IPS-NIHi11 (cell line): ENCODE measurements around the gene MRPS31.
"Not testable (repeated sequence)": the region's sequence is repeated elsewhere in the genome, so short reads cannot be mapped to it uniquely, and the experiment has no call there.

ENCODE experiments used
- DNase-seq: peaks from one replicate; pipeline ENCODE4 v3.0.0; 2012; ENCODE audit warnings: mixed read lengths, low spot score

Gene MRPS31

DNA sequence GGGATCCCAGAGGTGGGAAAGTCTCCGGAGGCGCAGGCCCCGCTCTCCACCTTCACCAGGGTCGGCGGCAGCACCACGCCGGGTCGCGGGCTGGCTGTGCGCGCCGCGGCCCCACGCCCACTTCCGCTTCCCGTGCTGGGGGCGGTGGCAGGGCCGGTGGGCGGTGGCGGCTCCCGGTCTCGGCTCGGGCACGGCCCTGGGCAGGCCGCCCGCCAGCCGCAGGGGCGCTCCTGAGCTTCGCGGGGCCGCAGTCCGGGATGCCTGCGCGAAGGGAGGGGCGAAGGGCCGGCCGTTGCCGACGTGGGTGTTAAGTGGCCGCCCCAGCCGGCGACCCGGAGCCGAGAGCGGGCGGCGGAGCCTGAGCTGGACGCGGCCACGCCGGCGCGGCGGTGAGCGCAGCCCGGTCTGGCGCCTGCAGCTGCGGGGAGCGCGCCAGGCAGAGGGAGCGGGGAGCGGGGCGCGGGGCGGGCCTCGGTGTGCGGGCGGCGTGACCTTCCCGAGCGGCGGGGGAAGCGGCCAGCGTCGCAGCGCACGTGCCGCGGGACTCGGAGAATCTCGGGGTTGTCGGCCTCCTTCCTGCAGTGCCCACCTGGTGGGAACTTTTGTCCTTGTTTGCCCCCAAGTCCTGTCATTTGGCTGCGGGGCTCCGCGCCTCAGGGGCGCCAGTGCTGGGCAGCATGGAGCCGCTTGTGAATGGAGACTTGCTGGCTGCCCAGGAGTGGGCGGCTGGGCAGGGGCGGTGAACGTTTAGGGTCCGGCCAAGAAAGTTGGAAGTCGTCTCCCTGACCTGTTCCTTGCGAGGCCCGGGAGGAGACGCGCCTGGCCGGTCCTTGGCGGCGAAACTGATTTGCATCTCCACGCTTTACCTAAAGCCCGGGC is 18.5 kb upstream of the MRPS31 start, which contains the start of gene SLC25A15:
Gene SLC25A15, plus strand, starts transcription at position 337 of the 879 bp plus-strand sequence. CDS start 3,616 bp downstream, outside the sequence.
- peak; percentile 94 for DNase-seq

DNA sequence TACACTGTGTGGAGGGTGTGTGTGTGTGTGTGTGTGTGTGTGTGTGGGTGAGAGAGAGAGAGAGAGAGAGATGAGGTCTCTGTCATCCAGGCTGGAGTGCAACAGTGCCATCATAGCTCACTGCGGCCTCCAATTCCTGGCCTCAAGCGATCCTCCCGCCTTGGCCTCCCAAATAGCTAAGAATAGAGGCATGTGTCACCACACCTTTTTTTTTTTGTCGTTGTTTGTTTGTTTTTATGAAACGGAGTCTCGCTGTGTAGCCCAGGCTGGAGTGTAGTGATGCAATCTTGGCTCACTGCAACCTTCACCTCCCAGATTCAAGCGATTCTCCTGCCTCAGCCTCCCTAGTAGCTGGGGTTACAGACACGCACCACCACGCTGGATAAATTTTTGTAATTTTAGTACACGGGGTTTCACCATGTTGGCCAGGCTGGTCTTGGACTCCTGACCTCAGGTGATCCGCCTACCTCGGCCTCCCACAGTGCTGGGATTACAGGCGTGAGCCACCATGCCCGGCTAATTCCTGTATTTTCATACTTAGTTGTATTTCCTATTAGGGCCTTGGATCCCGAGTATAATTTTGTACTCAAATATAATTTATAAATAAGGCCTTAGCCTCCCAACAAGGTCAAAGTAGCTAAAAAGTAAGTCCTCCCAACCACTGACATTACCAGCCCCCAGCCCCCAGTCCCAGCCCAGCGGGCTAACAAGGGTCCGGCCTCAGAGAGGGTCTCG is 17.7 kb upstream of the MRPS31 start:
- DNase-seq: not testable (repeated sequence)

DNA sequence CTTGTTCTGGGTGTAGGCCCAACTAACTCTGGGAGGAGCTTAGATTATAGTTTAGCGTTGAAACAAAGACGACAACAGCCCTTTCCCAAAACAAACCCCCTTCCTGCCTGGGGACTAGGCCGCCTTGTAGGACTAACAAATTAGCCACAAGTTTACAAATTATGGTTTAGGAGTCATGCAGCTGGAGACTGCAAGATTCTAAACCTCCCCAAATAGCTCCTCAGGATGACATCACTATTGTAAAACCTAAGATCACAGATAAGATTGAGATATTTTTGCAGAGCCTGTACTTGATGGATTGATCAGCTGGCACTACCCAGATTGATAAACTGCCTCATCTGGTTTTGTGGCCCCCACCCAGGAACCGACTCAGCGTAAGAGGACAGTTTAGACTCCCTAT is 16.1 kb upstream of the MRPS31 start:
- no peak for DNase-seq

DNA sequence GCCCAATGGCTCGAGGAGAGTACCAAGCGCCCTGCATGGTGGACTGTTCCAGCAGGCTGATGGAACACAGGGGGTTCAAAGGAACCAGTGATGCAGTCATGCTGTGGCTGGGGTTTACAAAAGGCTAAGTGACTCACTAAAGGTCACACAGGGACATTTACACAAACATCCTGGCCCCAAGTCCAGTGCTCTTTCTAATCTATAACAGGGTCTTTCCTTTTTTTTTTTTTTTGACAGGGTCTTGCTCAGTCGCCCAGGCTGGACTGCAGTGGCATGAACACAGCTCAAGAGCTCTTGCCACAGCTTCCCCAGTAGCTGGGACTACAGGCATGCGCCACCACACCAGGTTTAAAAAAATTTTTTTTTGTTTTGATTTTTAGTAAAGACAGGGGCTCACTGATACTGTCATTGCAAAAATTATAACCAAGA is 15.6 kb upstream of the MRPS31 start:
- DNase-seq: no peak

DNA sequence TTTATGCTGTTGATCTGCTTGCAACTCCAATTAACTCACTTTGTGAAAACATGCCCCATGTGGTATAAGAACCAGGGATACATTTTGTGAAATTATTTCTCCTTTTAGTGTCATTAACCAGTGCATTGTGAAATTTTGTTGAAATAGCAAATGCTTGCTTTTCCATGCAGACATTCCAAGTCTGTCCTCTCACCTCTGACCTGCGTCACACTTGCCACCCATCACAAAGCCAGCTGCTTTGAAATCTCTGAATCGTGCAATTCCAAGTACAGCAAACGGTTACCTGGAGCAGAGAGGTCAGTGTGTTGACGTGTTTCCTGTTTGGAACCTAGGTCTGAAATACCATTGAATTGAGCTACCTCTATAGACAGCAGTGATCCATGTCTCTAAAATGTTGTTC is 13.6 kb upstream of the MRPS31 start:
- no peak for DNase-seq

DNA sequence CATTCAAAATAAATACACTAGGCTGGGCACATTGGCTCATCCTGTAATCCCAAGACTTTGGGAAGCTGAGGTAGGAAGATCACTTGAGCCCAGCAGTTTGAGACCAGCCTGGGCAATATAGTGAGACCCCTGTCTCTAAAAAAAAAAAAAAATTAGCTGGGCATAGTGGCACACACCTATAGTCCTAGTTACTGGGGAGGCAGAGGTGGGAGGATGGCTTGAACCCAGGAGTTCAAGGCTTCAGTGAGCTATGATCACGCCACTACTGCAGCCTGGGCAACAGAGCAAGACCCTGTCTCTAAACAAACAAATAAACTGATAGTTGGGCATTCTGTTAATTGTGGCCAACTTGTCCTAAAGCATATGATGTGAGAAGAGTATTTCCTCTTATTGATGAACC is 12.0 kb upstream of the MRPS31 start:
- not testable (repeated sequence) for DNase-seq

DNA sequence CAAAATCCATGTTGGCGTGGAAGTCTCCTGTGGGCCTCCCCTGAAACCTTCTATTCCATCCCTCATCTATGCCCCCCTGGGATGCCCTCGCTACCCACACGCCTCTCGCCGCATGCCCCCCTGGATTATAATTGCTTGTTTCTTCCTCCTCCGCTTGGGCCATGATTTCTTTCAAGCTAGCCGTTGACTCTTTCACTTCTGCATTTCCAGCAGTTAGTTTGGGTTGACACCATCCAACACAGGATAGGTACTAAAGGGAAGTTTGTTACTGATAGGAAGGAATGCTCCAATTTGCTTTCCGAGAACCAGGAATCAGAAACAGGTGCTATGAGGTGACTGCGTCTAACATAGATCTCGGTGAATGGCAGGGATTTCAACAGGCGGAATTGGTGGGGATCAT is 10.7 kb upstream of the MRPS31 start:
- DNase-seq: no peak

DNA sequence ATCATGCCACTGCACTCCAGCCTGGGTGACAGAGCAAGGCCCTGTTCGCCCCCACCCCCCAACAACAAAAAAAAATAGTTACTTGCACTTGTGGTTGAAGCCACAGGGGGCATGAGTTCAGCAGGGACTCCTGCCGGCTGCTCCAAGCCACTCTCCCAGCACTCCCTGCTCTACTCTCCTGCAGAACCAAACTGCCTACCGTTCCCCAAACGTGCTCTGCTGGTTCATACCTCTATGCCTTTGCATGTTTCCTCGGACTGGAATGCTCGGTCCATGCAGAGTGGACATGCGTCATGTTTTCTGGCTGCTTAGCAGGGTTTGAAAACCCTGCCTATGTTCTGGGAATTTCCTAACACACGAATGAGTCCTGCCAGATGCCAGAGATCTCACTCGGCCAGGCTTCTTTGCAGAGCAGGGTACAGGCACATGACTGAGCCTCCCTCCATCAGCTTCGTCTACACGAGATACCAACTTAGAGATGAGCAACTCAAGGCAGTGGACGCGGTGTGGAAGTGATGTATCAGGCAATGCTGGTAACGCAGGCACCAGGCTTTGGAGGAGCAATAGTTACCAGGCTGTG is 9.9 kb upstream of the MRPS31 start:
- peak; percentile 37 for DNase-seq

DNA sequence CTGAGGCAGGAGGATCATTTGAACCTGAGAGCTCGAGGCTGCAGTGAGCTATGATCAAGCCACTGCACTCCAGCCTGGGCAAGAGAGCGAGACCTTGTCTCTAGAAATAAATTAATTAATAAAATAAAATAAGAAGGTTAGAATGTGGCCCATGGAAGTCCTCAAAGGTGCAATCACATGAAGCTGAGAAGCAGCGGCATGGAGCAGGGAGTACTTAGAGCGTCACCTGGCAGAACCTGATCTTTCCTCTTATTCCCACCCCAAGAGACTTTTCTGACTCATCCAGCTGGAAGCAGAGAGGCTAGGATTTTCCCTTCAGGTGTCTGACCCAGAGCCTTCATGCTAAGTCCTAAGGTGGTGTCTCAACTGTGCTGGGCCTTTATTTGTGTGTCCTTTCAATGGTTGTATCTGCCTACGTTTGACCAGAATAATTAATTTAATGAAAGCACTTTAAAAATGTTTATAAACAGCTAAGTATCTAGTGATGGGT is 8.9 kb upstream of the MRPS31 start:
- DNase-seq: no peak

DNA sequence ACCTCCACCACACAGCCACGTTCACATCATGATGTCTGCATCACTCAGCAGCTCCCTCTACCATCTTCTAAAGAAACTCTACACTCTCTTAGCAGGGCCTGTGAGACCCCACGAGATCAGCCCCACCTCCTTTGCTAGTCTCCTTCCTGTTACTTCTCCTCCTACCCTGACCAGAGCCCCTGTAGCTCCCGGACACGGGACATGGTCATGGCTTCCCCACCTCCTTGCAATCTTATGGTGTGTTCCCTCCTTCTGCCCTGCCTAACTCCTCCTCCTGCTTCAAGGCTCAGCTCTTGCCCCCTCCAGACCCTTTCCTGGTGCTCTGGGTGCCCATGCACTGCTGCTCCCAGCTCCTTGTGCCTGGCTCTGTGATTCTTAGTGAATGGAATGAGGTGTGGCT is 8.1 kb upstream of the MRPS31 start:
- no peak for DNase-seq

DNA sequence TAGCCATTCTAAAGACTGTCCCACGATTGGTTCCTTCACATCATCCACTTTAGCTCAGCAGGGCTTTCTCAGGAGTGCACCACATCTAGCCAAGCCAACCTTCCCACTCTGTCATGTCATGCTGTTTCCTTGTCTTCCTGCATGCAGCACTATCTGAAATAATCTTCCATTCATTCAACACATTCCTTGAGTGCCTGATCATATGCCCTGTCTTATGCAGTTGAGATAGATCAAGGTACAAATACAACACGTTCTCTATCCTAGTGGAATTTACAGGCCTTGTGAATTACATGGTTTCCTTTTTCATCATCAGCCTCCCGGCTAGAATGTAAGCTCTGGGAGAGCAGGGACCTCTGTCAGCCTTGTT is 6.8 kb upstream of the MRPS31 start:
- no peak for DNase-seq

DNA sequence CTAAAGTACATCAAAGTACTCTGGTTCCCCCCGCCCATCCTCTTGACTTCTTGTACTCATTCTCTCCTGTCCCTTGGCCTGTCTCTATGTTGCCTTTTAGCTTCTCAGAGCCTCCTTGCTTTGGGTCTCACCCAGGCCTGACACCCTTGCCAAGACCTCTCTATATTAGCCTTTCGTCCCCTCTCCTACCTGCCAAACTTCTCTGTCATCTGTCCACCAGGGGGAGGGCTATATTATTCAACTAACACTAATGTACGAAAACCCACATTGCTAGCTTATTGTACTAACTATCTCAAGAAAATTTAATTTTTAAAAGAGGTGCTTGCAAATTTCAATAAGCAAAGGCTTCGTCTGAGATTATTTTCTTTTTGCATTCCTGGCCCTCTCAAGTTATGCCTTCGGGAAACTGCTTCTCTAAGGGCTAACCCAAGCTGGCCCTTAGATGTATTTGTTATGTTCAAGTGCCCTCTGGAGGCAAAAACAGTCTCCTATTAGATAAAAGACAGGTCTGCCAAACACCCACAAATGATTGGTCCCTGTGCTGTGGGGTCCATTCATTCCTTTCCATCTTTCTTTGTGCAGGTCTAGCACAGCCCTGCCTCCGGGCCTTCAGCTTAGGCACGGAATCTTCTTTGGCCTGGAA is 6.3 kb upstream of the MRPS31 start:
- peak; percentile 46 for DNase-seq

DNA sequence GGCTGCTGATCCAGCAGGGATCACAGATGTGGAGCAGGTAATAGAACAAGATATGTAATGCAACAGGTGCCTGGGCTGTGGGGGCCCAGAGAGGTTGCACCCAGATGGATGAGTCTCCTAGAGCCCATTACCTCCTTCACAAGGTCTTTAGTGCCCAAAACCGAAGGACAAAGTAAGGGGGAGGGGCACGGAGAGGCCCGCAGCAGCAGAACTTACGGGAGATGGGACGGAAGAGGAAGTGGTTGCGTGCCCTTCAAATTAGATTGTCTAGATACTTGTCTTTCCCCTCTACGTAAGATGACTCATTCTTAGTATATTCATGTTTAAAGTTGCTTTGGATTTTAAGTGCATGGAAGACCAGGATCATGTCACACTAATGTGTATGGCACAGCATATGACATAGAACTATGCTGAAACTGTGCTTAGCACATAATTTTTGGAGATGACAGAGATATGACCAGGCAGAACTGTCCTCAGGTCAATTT is 5.7 kb upstream of the MRPS31 start:
- no peak for DNase-seq

DNA sequence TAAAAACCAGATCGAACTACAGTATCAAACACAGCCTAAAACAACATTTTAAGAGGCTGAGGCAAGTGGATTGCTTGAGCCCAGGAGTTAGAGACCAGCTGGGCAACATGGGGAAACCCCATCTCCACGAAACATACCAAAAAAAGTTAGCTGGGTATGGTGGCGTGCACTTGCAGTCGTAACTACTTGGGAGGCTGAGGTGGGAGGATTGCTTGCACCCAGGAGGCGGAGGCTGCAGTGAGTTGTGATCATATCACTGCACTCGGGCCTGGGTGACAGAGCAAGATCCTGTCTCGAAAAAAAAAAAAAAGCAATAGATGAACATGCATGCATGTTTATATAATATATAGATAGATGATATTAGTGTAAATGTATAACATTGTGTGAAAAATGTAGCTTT is 5.2 kb upstream of the MRPS31 start:
- no peak for DNase-seq

DNA sequence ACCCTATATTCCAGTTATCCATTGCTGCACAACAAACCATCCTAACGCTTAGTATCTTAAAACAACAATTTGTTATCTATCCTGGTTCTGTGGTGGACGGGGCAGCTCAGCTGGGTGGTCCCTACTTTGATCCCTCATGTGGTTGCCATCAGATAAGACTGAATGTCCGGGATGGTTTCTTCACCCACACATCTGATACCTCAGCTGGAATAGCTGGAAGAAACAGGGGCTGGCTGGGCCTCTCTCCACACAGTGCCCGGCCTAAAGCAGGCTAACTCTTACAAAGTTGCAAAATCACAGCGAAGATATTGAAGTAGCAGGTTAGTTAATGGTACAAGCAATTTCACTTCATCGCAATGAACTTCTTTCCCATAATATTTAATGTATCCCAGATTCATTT is 3.7 kb upstream of the MRPS31 start:
- no peak for DNase-seq

DNA sequence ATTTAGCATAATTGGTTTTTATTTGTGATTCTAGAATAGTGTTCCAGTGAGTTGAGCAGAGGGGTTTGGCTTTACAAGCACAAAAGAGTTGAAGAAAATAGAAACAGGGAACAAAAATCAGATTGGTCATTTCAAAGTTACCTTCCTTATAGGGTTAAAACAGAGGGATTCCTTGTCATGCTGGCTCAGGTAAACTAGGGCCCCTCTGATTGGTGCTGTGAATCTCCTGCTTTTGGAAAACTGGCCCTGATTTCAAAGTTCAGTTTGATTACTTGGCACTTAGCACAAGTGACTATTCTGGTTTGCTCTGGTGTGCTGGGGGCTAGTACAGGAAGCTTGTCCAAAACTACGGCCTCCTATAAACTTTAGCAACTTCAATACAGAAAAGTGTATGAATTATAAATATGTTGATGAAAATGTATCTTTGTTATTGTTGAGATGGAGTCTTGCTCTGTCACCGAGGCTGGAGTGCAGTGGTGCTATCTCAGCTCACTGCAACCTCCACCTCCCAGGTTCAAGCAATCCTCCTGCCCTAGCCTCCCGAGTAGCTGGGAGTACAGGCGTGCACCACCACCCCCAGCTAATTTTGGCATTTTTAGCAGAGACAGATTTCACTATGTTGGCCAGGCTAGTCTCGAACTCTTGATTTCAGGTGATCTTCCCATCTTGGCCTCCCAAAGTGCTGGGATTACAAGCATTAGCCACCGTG is 1.9 kb upstream of the MRPS31 start:
- DNase-seq: no peak

DNA sequence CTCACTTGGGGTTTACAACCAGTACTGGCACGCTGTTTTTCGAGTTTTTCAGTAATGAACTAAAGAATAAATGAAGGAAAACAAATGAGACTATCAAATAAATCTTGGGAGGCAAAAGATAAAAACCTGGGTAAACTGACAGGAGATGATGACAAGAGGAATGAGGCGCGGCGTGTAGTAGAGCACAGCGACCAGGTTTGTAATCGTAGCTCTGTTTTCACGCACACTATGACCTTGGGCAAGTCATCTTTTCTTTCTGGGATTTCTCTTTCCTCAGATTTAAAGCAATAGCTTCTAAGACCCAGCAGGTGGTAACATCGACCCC is 419 bp downstream of the MRPS31 start:
- no peak for DNase-seq

DNA sequence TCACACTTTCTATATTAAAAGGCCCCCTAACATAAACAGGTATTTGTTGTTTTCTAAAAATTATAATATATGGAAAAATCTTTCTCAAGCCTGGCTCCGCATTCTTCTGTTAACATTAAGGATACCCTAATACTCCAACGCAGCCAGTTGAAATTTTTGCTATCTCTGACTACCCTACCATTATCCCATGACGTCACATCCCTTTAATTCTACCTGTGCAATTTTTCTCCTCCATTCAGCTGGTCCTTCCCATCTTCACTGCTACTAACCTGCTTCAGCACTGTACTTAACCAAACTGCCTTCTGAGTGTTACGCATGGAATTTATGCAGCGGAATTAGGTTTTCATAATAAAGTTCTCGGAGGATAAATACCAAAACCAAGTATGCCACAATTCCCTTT is 1.0 kb downstream of the MRPS31 start:
- DNase-seq: no peak

DNA sequence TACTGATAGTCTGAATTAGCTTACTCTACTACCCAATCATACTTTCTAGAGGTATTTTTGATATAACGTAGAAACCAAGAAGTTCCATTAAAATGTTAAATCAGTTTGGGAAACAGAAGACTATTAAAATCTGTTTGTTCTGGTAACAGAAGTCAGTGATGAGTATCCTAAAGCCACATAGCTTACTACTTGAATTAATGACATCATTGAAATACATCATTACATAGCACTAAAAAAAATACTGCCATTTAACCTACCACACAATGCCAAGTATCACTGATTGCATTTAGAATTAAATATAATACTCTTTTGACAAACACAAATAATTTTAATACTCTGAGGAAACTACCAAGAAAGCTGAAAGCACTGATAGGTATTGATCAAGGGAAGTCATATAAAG is 5.4 kb downstream of the MRPS31 start:
- DNase-seq: no peak

DNA sequence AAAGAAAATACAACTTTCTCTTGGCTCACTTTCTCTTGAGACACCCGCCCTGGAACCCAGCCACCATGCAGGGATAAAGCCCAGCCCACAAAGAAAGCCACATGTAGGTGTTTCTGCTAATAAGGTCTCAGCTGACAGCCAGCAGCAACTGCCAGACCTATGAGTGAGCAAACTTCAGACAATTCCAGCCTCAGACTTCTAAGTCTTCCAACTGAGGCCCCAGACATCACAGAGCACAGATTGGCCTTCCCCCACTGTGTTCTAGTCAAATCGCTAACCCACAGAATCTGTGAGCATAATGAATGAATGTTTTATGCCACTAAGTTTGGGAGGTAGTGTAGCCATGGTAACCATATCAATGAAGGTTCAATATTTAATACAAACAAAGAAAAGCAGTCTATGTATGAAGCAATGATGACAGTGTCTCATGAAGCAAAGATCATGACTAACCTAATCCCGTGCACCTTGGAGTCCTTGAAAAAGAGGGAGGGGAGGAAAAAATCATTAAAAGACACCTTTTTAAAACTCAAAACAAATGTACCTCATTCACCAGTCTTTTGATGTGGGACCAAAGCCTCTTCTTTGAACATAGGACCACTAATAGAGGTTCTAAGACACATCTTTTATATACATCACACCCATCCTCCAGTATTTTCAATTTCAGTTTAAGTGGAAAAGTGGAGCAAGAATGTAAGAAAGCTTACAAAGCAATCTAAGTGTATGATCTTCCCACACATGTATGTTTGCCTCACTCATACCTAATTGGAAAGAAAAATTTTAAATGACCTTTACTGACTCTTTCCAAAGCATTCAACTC is 6.2 kb downstream of the MRPS31 start:
- DNase-seq: no peak

DNA sequence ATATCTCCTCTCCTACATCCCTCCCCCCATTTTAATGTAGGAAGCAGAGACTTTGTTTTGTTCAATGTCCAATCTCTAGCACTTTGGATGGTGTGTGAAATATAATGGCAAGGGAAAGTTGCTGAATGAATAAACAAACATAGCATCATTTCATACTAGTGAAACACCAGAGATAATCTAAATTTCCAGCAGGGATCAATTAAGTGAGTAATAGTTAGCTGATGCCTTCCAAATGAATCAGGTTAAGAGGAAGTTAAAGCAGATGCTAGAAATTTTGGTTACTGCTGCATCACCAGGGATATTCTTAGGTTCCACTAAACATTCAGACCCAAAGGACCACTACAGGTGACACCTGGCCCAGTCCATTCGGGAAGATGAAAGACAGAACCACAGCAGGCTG is 8.1 kb downstream of the MRPS31 start:
- DNase-seq: no peak
